ACC112 (cell line): ENCODE results near the gene ARHGAP31.
"Not testable (repeated sequence)": the region's sequence is repeated elsewhere in the genome, so short reads cannot be mapped to it uniquely, and the experiment has no call there.

Experiments
- H2AFZ ChIP-seq: fragments of 200-600 bp; sonication (generic); one replicate; pipeline ENCODE4 v1.6.0; 2017; ENCODE audit warnings: antibody characterized with exemption, low read length; ENCODE audit not compliant: unreplicated experiment
- H3K27ac ChIP-seq: fragments of 200-600 bp; sonication (generic); 2 replicates; pipeline ENCODE4 v1.5.1; 2014; ENCODE audit warnings: low read depth, mild to moderate bottlenecking, antibody characterized with exemption, low read length, moderate library complexity
- H3K27me3 ChIP-seq: fragments of 200-600 bp; sonication (generic); 2 replicates; pipeline ENCODE4 v1.6.1; 2014; ENCODE audit warnings: mild to moderate bottlenecking, antibody characterized with exemption, low read length, moderate library complexity, mixed read lengths; ENCODE audit not compliant: insufficient read depth
- H3K36me3 ChIP-seq: fragments of 200-600 bp; sonication (generic); 2 replicates; pipeline ENCODE4 v1.6.1; 2016; ENCODE audit warnings: mild to moderate bottlenecking, antibody characterized with exemption, low read length, moderate library complexity, mixed read lengths; ENCODE audit not compliant: insufficient read depth
- H3K4me1 ChIP-seq: fragments of 200-600 bp; sonication (generic); one replicate; pipeline ENCODE4 v1.6.1; 2016; ENCODE audit warnings: low read length, mixed read lengths; ENCODE audit not compliant: insufficient read depth, unreplicated experiment, control insufficient read depth
- H3K4me3 ChIP-seq: fragments of 200-600 bp; sonication (generic); 2 replicates; pipeline ENCODE4 v1.5.1; 2014; ENCODE audit warnings: mild to moderate bottlenecking, low read depth, low read length
- H3K79me2 ChIP-seq: fragments of 200-600 bp; sonication (generic); one replicate; pipeline ENCODE4 v1.6.0; 2016; ENCODE audit warnings: low read length; ENCODE audit not compliant: control insufficient read depth, unreplicated experiment, insufficient read depth

Gene ARHGAP31, protein sequence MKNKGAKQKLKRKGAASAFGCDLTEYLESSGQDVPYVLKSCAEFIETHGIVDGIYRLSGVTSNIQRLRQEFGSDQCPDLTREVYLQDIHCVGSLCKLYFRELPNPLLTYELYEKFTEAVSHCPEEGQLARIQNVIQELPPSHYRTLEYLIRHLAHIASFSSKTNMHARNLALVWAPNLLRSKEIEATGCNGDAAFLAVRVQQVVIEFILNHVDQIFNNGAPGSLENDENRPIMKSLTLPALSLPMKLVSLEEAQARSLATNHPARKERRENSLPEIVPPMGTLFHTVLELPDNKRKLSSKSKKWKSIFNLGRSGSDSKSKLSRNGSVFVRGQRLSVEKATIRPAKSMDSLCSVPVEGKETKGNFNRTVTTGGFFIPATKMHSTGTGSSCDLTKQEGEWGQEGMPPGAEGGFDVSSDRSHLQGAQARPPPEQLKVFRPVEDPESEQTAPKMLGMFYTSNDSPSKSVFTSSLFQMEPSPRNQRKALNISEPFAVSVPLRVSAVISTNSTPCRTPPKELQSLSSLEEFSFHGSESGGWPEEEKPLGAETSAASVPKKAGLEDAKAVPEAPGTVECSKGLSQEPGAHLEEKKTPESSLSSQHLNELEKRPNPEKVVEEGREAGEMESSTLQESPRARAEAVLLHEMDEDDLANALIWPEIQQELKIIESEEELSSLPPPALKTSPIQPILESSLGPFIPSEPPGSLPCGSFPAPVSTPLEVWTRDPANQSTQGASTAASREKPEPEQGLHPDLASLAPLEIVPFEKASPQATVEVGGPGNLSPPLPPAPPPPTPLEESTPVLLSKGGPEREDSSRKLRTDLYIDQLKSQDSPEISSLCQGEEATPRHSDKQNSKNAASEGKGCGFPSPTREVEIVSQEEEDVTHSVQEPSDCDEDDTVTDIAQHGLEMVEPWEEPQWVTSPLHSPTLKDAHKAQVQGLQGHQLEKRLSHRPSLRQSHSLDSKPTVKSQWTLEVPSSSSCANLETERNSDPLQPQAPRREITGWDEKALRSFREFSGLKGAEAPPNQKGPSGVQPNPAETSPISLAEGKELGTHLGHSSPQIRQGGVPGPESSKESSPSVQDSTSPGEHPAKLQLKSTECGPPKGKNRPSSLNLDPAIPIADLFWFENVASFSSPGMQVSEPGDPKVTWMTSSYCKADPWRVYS (N-terminal part only)

DNA sequence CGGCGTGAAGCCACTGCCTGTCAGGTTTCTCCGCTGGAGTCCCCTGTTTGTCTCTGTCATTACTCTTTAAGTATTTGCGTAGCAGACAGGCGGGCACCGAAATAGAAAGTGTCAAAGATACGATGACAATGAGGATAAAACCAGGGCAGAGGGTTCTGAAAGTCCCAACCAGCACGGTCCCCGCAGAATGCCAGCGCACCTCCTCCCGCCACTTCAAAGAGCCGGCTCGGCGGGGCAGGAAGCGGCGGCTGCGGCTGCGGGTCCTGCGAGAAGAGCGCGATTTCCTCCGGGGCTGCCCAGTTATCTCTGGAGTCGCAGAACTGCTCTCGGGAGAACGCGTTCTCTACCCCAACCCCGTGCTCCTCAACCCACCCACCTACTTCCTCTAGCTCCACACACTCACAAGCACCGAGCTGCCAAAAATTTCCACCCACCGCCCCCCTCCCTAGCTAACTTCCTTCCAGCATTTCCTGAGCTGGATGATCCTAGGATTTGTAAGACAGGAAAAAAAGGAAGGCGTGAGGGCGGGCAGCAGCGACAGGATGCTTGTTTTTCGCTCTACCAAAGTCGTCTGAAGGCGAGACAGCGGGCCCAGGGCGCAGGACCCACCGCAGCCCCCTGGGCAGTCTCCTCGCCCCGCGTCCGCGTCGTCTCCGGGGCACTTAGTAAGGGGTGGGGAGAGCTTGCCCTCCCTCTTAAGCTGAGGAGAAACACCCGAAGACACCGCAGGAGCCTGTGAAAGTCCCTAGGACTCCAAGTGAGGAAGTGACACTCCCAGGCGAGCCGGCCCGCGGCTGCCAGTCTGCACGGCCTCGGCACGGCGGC is at the start of gene ARHGAP31:
Gene ARHGAP31, plus strand, starts transcription at position 513 of the 825 bp plus-strand sequence. CDS start 522 bp downstream, outside the sequence.
- peak within 1 kb of the TSS; percentile 68 for H3K27ac ChIP-seq
- peak within 1 kb of the TSS; percentile 94 for H2AFZ ChIP-seq
- peak within 1 kb of the TSS; percentile 93 for H3K4me3 ChIP-seq
- peaks cover 25% of the 10 kb centered on the region for H3K4me1 ChIP-seq
- H3K79me2 ChIP-seq: peaks cover 41% of the 10 kb centered on the region
- no peaks in the 10 kb centered on the region for H3K27me3 ChIP-seq
- H3K36me3 ChIP-seq: no peaks in the 10 kb centered on the region

DNA sequence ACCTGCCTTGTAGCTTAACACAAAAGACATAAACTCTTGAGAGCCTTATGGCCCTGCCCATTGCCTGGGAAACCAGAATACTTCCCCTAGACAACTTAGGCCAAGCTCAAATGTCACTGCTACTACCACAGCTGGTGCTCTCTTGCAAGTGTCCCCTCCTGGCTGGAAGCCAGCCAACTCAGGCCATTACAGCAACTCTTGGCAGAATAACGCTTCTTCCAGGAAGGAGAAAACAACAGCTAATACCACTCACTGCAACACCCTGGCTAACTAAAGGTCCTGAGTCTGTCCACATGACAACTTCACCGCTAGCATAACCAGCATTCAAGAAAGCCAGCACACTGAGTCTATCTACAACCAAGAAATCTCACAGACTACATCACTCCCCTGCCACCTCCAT is 48.4 kb upstream of the ARHGAP31 start:
- no peak overlapping the region for H2AFZ ChIP-seq

DNA sequence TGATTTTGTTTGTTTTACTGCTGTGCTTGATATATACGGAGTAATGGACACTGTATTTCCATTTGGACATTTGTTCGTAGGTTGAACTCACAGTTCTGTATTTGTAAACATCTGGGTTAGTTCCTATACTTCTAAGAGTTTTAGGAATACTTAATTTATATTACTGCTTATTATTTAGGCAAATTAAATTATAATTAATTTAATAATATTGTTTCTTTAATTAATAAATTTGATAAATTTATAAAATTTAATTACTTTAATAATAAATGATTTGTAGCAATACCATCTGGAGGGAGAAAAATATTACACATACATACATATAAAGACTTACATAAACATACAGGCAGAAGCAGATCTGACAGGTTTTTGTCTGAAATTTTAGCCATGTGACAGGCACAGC is 39.0 kb upstream of the ARHGAP31 start:
- no peaks in the 10 kb centered on the region for H3K4me1 ChIP-seq
- no peak overlapping the region for H3K27ac ChIP-seq
- H3K79me2 ChIP-seq: no peaks in the 10 kb centered on the region
- no peaks in the 10 kb centered on the region for H3K27me3 ChIP-seq
- no peak overlapping the region for H2AFZ ChIP-seq
- no peaks in the 10 kb centered on the region for H3K36me3 ChIP-seq
- no peak overlapping the region for H3K4me3 ChIP-seq

More for the DNA sequence above, 48.4 kb upstream of the ARHGAP31 start:
- H3K4me1 ChIP-seq: peaks cover 6% of the 10 kb centered on the region
- H3K4me3 ChIP-seq: no peak overlapping the region
- H3K27ac ChIP-seq: no peak overlapping the region
- H3K27me3 ChIP-seq: no peaks in the 10 kb centered on the region
- no peaks in the 10 kb centered on the region for H3K79me2 ChIP-seq
- no peaks in the 10 kb centered on the region for H3K36me3 ChIP-seq

DNA sequence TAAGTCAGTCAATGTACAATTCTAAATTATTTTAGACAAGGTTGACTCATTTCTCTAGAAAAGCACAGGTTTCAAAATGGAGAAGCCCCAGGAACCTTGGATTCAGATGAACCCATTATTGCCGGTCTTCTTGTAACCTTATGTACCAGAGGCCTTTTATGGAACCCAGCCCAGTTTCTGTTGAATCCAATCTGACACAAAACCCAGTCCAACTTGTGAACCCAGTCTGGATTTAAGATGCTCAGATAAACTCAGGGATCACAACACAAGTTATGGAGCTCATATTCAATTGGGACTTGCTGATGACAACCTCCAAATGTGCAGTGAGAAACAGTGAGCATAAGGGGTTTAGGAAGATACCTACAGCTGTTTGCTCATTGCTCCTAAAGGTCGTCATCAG is 37.1 kb upstream of the ARHGAP31 start:
- Histone ChIP-seq H3K27me3 (no peaks in the 10 kb centered on the region), H3K27ac (no peak overlapping the region), H3K79me2 (no peaks in the 10 kb centered on the region), H3K4me1 (no peaks in the 10 kb centered on the region), H2AFZ (no peak overlapping the region), H3K36me3 (no peaks in the 10 kb centered on the region), H3K4me3 (no peak overlapping the region)

DNA sequence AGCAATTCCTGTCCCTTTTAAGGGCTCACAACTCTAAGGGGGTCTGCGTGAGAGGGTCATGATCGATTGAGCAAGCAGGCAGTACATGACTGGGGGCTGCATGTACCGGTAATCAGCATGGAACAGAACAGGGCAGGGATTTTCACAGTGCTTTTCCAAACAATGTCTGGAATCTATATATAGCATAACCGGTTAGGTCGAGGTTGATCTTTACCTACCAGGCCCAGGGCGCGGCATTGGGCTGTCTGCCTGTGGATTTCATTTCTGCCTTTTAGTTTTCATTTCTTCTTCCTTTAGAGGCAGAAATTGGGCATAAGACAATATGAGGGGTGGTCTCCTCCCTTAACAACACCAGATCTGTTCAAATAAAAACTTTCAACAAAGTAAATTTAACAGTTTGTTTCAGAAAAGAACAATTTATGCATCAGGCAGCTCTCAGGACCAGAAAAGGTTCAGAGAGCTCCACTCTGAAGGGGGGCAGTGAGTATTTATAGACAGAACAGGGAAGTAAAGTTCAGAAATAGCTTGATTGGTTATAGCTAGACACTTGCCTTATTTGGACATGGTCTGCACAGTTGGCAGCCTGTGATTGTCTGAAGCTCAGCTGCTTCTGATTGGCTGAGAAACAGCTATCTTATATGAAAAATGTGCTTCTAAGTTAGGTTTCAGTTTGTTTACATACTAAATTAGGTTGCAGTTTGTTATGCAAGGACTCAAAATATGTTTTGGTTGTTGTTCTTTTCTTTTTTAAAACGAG is 36.4 kb upstream of the ARHGAP31 start:
- H3K27ac ChIP-seq: no peak overlapping the region
- H3K4me1 ChIP-seq: no peaks in the 10 kb centered on the region
- H2AFZ ChIP-seq: peak overlapping the region; percentile 5

DNA sequence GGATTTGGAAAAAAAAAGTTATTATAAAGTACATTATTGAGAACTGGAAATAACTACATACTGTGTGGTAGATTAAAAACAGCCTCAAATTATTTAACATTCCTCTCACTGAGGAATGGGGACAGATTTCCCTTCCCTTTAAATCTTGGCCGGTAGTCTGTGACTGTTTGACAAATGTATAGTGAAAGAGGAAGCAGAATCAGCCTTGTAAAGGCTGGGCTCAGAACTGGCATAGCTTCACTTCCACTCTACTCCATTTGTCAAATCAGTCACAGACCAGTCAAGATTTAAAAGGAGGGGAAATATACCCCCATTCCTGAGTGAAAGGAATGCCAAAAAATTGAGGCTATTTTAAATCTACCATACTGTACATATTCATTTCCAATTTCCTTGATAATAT is 35.3 kb upstream of the ARHGAP31 start:
- H3K27me3 ChIP-seq: no peaks in the 10 kb centered on the region
- no peaks in the 10 kb centered on the region for H3K36me3 ChIP-seq
- H3K27ac ChIP-seq: no peak overlapping the region
- H3K4me3 ChIP-seq: no peak overlapping the region
- H3K4me1 ChIP-seq: no peaks in the 10 kb centered on the region
- peak overlapping the region; percentile 5 for H2AFZ ChIP-seq
- H3K79me2 ChIP-seq: no peaks in the 10 kb centered on the region

More for the DNA sequence above, 36.4 kb upstream of the ARHGAP31 start:
- Histone ChIP-seq H3K36me3 (no peaks in the 10 kb centered on the region), H3K79me2 (no peaks in the 10 kb centered on the region), H3K27me3 (no peaks in the 10 kb centered on the region), H3K4me3 (no peak overlapping the region)

DNA sequence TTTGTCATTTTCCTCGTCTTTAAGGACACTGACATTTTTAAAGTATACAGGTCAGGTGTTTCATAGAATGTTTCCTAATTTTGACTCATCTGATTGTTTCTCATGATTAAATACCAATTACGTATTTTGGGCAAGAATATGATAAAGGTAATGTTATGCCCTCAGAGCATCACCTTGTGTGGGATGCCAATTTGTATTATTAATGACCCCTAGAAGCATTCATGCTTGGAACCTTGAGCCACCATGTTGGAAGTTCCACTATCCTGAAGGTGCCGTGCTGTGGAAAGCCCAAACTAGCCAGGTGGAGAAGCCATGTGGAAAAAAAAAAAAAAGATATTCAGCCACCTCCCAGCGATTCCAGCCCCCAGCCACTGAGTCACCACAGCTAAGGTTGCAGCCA is 34.4 kb upstream of the ARHGAP31 start:
- H3K4me3 ChIP-seq: no peak overlapping the region

DNA sequence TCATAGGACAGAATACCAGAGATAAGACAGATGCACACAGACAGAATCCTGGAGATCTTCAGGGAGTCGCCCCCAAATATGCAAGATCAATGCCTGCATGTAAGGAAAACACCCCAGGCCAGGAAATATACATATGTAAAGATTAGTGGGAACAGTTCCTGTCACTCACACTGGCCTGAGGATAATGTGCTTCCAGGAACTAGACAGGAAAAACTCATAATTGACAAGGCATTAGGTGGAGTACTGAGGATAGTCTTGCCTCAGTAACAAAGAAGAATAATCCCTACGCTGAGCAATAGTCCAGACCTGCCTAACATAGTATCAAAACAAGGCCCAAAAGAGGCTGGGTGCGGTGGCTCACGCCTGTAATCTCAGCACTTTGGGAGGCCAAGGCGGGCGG is 33.1 kb upstream of the ARHGAP31 start:
- Histone ChIP-seq H3K36me3 (no peaks in the 10 kb centered on the region), H3K27ac (no peak overlapping the region), H3K27me3 (no peaks in the 10 kb centered on the region), H3K4me3 (no peak overlapping the region), H2AFZ (no peak overlapping the region), H3K79me2 (no peaks in the 10 kb centered on the region), H3K4me1 (no peaks in the 10 kb centered on the region)

More for the DNA sequence above, 34.4 kb upstream of the ARHGAP31 start:
- Histone ChIP-seq H2AFZ (no peak overlapping the region), H3K4me1 (no peaks in the 10 kb centered on the region), H3K36me3 (no peaks in the 10 kb centered on the region), H3K27me3 (no peaks in the 10 kb centered on the region), H3K27ac (no peak overlapping the region), H3K79me2 (no peaks in the 10 kb centered on the region)

DNA sequence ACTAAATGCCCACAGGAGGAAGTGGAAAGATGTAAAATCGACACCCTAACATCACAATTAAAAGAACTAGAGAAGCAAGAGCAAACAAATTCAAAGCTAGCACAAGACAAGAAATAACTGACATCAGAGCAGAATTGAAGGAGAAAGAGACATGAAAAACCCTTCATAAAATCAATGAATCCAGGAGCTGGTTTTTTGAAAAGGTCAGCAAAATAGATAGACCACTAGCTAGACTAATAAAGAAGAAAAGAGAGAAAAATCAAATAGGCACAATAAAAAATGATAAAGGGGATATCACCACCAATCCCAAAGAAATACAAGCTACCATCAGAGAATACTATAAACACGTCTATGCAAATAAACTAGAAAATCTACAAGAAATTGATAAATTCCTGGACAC is 24.0 kb upstream of the ARHGAP31 start:
- H2AFZ ChIP-seq, H3K36me3 ChIP-seq, H3K27ac ChIP-seq, H3K4me1 ChIP-seq, H3K79me2 ChIP-seq, H3K27me3 ChIP-seq, H3K4me3 ChIP-seq: not testable (repeated sequence)
